GM19372 (cell line): ENCODE measurements around the gene HEPHL1.

ENCODE experiments used
- ATAC-seq: cut with Tn5 transposase; IDR thresholded peaks from one replicate; pipeline ENCODE4 v1.9.1; 2021; ENCODE audit warnings: mild to moderate bottlenecking, low read depth, moderate library complexity; ENCODE audit not compliant: unreplicated experiment

The HEPHL1 gene

GRCh38 chr11:94017446-94017845 lies 3.7 kb upstream of the HEPHL1 start:
- no peak for ATAC-seq

- no peak for ATAC-seq
Measured at GRCh38 chr11:94018721-94019120, 2.4 kb upstream of the HEPHL1 start.

GRCh38 chr11:94023856-94024255 lies 2.7 kb downstream of the HEPHL1 start:
- no peak for ATAC-seq

GRCh38 chr11:94024547-94024946 lies 3.4 kb downstream of the HEPHL1 start:
- no peak for ATAC-seq

GRCh38 chr11:94025690-94026394 lies 4.7 kb downstream of the HEPHL1 start:
- ATAC-seq, result no peak

GRCh38 chr11:94027210-94027609 lies 6.1 kb downstream of the HEPHL1 start:
- no peak for ATAC-seq

GRCh38 chr11:94028436-94028835 lies 7.3 kb downstream of the HEPHL1 start:
- ATAC-seq, result no peak

GRCh38 chr11:94030059-94030458 lies 8.9 kb downstream of the HEPHL1 start:
- ATAC-seq, result no peak

DNA sequence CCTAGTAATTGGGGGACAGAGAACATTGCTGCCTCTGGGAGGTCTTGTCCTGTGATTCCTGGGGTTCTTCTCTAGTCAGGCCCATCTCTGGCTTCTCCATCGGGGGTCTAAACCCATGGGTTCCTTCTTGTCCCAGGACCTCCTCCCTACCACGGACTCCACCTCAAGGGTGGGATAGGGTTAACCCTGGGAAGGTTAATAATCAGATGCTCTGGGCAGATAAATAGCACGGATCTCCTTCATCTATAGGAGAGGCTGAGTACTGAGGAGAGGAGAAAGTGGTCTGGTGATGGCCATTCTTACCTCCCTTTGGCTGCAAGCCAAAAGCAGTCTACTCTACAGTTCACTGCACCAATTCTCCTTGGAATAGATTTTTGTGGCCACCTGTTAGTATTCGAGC lies 10.5 kb downstream of the HEPHL1 start:
- ATAC-seq, result no peak

GRCh38 chr11:94032066-94032465 lies 10.9 kb downstream of the HEPHL1 start:
- ATAC-seq, result no peak

DNA sequence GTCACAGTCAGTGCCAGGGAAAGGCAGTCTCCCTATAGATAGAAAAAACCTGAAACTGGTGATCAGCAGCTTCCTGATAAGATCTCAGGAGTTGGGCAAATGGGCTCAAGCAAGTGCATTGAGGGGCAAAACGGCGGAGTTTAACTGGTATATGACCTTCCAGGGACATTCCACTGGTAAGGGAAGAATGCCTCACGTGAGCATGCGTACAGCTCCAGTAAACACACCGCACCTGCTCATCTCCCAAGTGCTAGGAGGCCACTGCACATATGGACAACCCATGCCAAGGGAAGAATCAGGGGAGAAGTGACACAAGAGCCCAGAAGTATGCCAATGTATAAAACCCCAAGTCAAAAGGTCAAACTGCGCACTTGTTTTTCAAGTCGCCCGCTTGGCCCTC lies 11.6 kb downstream of the HEPHL1 start:
- no peak for ATAC-seq

DNA sequence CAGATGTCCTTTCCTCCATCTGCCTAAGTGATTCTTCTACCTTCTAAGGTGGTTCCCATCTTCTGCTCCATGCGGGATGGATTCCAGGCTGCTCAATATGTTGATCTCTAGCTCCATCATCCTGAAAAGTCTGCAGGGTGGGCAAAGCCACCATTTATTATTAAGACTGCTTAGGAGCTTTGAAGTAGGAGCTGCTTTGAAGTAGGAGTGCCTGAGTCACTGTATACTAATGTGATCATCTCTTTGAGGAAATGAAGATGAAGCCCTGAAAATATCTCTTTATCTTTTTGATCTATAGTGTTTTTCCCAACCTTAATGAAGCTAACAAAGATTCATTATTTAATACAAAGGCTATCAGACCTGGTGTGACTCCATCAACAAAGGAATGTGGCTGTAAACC lies 13.1 kb downstream of the HEPHL1 start:
- ATAC-seq, result no peak

DNA sequence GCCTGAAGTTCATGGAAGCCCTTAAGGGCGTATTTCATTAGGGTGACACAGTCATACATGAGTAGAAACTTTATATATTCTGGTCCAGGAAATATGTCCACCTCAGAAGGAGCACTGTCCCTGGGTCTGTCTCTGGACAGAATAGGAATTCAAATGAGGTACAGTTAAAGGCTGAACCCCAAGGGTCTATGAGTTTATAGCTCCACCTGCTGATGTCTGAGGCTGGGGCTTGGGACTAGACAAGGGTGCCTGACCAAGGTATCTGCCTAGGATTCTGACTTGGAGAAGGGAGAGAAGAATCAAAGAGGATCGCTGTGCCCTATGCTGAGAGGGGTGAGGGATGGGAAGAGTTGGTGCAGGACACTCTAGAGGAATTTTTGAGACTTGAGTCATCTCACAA lies 14.9 kb downstream of the HEPHL1 start:
- ATAC-seq, result no peak

DNA sequence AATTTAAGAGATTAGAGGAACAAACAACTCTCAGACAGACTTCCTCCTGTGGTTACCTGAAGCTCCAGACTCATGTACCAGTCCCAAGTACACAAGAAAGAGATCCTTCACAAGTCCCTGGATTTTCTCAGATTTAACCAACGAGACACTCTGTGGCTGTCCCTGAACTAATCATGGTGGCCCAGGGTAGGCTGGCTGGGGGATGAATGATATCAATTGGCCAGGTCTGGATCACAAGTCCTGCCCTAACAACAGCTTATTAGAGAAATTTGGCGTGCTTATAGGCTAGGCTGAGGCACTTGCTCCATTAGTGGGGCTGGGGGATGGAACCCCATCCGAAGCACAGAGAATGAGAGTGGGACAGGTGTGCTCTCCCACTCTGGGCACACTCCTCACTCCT lies 22.1 kb downstream of the HEPHL1 start:
- no peak for ATAC-seq

DNA sequence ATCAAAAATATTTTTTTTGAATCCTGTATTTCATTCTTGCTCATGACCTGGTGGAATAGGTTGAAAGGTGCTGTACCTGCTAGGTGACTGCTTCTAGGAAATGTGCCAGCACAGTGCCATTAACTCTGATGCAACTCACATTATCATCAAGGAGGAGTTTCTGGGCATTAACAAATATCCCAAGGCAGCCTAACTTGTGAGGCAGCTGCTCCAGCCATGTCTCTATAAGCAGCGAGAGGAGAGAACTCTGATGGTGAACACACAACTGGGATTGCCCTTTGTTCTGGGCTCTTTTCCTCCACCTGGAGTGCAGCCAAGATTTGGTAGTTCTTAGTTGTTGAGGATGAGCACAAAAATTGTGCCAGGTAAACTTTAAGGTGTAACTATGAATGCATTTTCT lies 25.6 kb downstream of the HEPHL1 start:
- ATAC-seq, result no peak

DNA sequence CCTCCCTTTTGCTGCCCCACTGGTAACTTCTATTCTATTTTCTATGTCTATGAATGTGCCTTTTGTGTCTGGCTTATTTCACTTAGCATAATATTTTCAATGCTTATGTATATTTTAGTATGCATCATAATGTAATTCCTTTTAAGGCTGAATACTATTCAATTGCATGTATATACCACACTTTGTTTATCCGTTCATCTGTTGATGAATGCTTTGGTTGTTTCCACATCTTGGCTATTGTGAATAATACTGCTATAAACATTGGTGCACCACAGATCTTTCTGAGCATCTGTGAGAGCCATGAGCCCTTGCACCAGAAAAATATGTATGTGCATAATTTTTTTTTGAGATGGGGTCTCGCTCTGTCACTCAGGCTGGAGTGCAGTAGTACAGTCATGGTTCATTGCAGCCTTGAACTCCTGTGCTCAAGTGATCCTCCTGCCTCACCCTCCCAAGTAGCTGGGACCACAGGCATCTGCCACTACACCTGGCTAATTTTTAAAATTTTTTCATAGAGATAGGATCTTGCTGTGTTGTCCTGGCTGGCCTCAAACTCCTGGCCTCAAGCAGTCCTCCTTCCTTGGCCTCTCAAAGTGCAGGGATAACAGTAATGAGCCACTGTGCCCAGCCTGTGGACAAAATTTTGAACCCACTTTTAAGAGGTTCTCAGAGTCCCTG lies 27.0 kb downstream of the HEPHL1 start:
- no peak for ATAC-seq

GRCh38 chr11:94049351-94049750 lies 28.2 kb downstream of the HEPHL1 start:
- ATAC-seq, result no peak

- ATAC-seq, result no peak
Measured at GRCh38 chr11:94058630-94059029, 37.5 kb downstream of the HEPHL1 start.

GRCh38 chr11:94059065-94059464 lies 37.9 kb downstream of the HEPHL1 start:
- no peak for ATAC-seq

GRCh38 chr11:94060401-94060800 lies 39.2 kb downstream of the HEPHL1 start:
- no peak for ATAC-seq

DNA sequence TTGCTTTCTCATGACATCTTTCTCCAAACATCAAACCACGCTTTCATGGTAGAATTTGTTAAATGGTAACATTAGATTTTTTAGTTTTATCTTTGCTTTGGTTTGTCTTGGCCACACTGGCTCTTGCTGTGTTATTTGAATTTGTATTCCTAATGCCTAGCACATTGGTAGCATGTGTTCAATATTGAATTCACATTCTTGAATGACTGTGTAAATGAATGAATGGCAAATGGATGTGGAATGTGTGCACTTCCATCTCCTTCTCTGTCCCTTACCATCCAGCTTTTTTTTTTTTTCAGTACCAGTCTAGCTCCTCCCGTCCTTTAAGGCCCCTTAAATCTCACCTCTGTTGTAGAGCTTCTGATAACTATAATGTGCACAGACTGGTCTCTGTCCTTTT lies 41.2 kb downstream of the HEPHL1 start:
- no peak for ATAC-seq

- ATAC-seq, result no peak
Measured at GRCh38 chr11:94066901-94067429, 45.8 kb downstream of the HEPHL1 start.
